IPS-18c (cell line): Measurements from ENCODE around the gene ASCC3.

Source experiments
- H3K4me3 ChIP-seq: 2 replicates; pipeline ENCODE4 v1.7.0; 2013; ENCODE audit warnings: low read depth, mild to moderate bottlenecking, low read length, moderate library complexity; ENCODE audit not compliant: insufficient read depth
- H3K9me3 ChIP-seq: one replicate; pipeline ENCODE4 v1.6.1; 2013; ENCODE audit warnings: mild to moderate bottlenecking, low read length, moderate library complexity; ENCODE audit not compliant: control insufficient read depth, insufficient read depth

Gene ASCC3

GRCh38 chr6:100538086-100538485, 343.0 kb downstream of the ASCC3 start:
- H3K4me3 ChIP-seq = no peak overlapping the region

DNA sequence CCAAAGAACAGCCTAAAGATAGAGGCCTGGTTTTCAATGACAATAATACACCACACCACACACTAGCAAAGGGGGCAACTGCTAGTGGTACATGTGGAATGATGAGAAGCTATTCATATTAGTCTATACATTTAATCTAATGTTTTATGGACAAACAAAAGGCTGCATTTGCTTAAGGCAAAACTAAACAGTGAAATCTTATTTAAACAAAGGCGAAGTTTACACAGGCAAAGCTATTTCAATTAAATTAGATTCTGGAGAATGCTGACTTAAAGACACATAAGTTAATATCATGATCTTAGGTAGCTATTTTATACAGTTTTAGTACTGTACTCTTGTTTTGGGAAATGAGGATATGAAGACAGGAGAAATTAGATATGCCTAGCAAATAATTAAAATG, 362.5 kb downstream of the ASCC3 start:
- H3K9me3 ChIP-seq = no peaks in the 10 kb centered on the region

More at GRCh38 chr6:100538086-100538485, 343.0 kb downstream of the ASCC3 start:
- H3K9me3 ChIP-seq = no peaks in the 10 kb centered on the region

GRCh38 chr6:100517633-100518032, 363.5 kb downstream of the ASCC3 start:
- Histone ChIP-seq H3K9me3 (no peaks in the 10 kb centered on the region), H3K4me3 (no peak overlapping the region)

More for the DNA sequence above, 362.5 kb downstream of the ASCC3 start:
- no peak overlapping the region for H3K4me3 ChIP-seq

GRCh38 chr6:100517106-100517505, 364.0 kb downstream of the ASCC3 start:
- H3K4me3 ChIP-seq = no peak overlapping the region
- no peaks in the 10 kb centered on the region for H3K9me3 ChIP-seq

GRCh38 chr6:100514660-100515059, 366.5 kb downstream of the ASCC3 start:
- Histone ChIP-seq H3K4me3 (no peak overlapping the region), H3K9me3 (no peaks in the 10 kb centered on the region)

- H3K9me3 ChIP-seq = no peaks in the 10 kb centered on the region
- no peak overlapping the region for H3K4me3 ChIP-seq
Observed at GRCh38 chr6:100512203-100512862, 368.8 kb downstream of the ASCC3 start.

DNA sequence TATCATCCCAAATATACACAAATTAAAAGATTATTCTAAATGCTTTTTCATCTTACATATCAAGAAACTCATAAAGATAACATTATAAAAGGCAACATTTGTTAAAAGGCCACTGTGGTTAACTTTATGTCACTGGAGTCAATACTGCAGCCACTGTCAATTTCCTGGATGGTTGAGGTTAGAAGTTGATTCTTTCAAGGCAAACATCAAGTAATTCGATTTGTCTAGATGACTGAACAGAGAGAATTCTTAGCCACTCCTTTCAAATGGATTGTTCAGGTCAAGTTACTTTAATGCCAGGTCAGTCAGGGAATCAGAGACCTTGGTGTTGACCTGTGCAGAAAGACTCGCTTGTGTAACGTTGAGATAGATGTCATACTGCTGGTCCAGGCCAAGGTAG, 372.0 kb downstream of the ASCC3 start:
- Histone ChIP-seq H3K9me3 (no peaks in the 10 kb centered on the region), H3K4me3 (no peak overlapping the region)

GRCh38 chr6:100506651-100507050, 374.5 kb downstream of the ASCC3 start:
- H3K4me3 ChIP-seq = no peak overlapping the region
- H3K9me3 ChIP-seq = no peaks in the 10 kb centered on the region

DNA sequence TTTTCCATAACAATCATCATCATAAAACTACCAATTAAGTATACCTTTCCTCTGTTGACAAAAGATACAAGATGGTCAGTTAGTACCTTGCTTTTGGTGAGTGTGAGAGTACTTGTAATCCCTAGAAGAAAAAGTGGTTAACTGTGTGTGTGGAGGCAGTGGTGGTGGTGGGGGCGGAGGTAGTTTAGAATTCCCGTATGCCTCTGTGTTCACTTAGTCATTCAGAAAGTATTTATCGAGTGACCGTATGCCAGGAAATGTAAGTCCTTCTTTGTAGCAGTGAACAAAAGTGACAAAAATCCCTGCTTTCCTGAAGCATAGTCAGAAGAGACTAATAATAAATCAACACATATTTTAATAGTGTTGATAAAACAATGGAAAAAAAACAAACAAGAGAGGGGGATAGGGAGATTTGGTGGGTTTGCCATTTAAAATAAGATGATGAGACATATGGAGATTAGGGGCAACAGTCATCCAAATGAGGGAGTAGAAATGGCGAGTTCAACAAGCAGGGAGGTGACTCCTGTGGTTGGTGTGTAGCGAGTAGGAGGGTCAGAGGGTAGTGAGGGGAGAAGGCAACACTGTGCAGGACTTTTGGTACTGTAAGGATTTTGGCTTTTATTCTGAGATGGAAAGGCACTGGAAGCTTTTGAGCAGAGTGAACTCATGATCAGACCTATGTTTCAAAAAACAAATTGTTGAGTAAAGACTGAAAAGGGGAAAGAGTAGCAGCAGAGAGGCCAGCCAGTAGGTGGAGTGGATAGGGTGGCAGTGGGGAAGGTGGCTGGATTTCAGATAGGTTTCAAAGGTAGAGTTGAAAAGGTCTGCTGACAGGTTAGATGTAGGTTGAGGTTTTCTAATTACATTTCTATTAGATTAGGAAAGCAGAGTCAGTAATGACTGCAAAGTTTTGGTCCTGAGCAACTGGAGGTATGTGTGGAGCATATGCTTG, 376.1 kb downstream of the ASCC3 start:
- no peaks in the 10 kb centered on the region for H3K9me3 ChIP-seq
- no peak overlapping the region for H3K4me3 ChIP-seq

GRCh38 chr6:100503043-100503705, 378.0 kb downstream of the ASCC3 start:
- no peak overlapping the region for H3K4me3 ChIP-seq
- no peaks in the 10 kb centered on the region for H3K9me3 ChIP-seq

GRCh38 chr6:100493206-100493888, 387.8 kb downstream of the ASCC3 start:
- H3K9me3 ChIP-seq = no peaks in the 10 kb centered on the region
- no peak overlapping the region for H3K4me3 ChIP-seq

DNA sequence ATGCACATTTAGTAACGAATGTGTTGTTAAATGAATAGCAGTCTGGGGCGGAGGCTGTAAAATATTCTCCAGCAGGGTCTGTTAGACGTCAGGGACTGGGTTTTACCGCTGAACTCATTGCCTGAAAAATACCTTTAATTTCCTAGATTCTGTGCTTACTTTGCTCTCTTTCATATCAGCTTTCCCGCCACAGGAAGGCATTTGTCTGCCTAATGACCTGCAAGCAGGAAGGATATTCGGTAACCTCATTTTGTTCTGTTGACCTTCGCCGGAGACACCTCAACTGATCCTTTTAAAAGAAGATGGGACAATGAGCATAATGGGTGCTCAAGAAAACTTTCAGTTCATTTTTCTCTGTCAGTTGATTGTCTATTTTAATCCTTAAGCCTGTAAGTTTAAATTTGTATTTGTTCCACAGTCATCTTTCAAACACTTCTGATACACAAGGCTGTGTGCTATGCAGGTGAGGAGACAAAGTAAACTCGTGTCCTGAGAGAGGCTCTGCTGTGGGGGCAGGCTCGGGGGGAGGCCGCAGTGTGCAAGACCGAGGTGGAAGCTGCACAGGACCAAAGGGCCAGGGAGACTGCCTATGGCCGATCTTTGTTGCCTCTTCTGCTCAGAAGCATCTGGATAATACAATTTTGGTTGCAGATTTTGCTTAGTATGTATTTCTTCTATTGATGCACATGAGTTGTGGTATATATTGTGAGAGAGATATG, 389.0 kb downstream of the ASCC3 start:
- Histone ChIP-seq H3K4me3 (no peak overlapping the region), H3K9me3 (no peaks in the 10 kb centered on the region)

GRCh38 chr6:100490065-100490464, 391.1 kb downstream of the ASCC3 start:
- Histone ChIP-seq H3K4me3 (no peak overlapping the region), H3K9me3 (no peaks in the 10 kb centered on the region)

DNA sequence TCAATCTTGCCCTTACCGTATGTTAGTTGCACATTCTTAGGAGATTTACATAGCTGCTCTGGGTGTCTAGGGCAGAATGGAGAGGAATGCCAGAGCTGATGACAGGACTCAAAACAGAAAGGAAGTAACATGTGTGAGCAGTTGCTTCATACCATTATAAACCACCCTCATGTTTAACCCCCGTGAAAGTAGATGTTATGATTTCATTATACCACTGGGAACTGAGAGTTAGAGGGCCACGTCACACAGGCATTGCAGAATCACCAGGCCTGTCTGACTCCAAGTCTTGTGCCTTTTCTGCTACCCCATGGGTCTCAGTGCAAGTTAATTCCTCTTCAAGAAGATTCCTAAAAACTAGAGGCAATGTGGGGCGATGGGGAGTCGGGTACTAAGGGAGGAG, 392.9 kb downstream of the ASCC3 start:
- Histone ChIP-seq H3K9me3 (no peaks in the 10 kb centered on the region), H3K4me3 (no peak overlapping the region)

- no peaks in the 10 kb centered on the region for H3K9me3 ChIP-seq
- no peak overlapping the region for H3K4me3 ChIP-seq
Observed at GRCh38 chr6:100487638-100488037, 393.5 kb downstream of the ASCC3 start.

DNA sequence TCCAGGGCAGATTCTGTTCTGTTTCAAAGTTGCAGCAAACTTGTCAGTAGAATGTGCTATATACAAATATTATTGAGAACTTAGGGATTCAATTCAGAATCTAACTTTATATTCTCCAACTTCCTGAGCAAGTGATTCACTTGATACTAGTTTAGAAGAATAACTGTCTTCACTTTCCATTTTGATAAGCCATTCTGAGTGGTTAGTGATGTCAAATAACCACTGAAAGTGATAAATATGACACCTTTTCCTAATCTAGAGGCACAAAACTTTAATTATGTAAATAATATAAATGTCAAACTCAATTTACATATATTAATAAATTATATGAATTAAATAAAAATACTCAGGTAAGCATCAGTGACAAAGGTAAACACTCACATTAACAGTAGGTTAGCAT, 395.9 kb downstream of the ASCC3 start:
- no peak overlapping the region for H3K4me3 ChIP-seq
- no peaks in the 10 kb centered on the region for H3K9me3 ChIP-seq

GRCh38 chr6:100484474-100484873, 396.7 kb downstream of the ASCC3 start:
- Histone ChIP-seq H3K4me3 (no peak overlapping the region), H3K9me3 (no peaks in the 10 kb centered on the region)
